BJ (cell line): Measurements from ENCODE around the gene LENG9. TPM values are rescaled to one million over a fixed set of nuclear protein-coding genes. Genes with fewer than 3 reads are reported as not detected.

Source experiments
- CTCF ChIA-PET: fragments of 350-600 bp; formaldehyde crosslinking; extraction: SDS; loops from one replicate; lab custom pipeline; 2021; ENCODE audit warnings: antibody characterized with exemption, inconsistent platforms; lab: Yijun Ruan, JAX
- POLR2A ChIA-PET: fragments of 300-600 bp; sonication (Branson Sonifier 250); formaldehyde crosslinking; extraction: SDS; loops from one replicate; lab custom pipeline; 2021; ENCODE audit warnings: antibody characterized with exemption; lab: Charles Lee
- DNase-seq: peaks from one replicate; pipeline ENCODE4 v3.0.0-alpha.2; 2011; ENCODE audit warnings: low read depth
- H3K27me3 ChIP-seq: 2 replicates; pipeline ENCODE4 v1.6.0; 2011; ENCODE audit warnings: low read length; ENCODE audit not compliant: control insufficient read depth, insufficient read depth
- H3K36me3 ChIP-seq: 2 replicates; pipeline ENCODE4 v1.5.1; 2011; ENCODE audit warnings: low read length; ENCODE audit not compliant: control insufficient read depth, insufficient read depth
- H3K4me3 ChIP-seq: 2 replicates; pipeline ENCODE4 v1.5.1; 2011; ENCODE audit warnings: low read depth, mild to moderate bottlenecking, control low read depth, low read length
- polyA plus RNA-seq: library from polyadenylated mRNA; depleted of rRNA; stranded (reverse); fragments of >200 nt; gene quantifications from 2 replicates; pipeline ENCODE4 v1.2.3, GENCODE V29; 2011
- TF ChIP-seq, protein P1 (sequence below): IDR thresholded peaks from 2 replicates; pipeline ENCODE4 v1.5.1; 2011; ENCODE audit warnings: low read depth, mild to moderate bottlenecking, control low read depth, inconsistent platforms, low read length, moderate library complexity; ENCODE audit not compliant: insufficient read depth

LENG9 gene
- polyA plus RNA-seq, 1 experiment = 2.0 TPM

DNA sequence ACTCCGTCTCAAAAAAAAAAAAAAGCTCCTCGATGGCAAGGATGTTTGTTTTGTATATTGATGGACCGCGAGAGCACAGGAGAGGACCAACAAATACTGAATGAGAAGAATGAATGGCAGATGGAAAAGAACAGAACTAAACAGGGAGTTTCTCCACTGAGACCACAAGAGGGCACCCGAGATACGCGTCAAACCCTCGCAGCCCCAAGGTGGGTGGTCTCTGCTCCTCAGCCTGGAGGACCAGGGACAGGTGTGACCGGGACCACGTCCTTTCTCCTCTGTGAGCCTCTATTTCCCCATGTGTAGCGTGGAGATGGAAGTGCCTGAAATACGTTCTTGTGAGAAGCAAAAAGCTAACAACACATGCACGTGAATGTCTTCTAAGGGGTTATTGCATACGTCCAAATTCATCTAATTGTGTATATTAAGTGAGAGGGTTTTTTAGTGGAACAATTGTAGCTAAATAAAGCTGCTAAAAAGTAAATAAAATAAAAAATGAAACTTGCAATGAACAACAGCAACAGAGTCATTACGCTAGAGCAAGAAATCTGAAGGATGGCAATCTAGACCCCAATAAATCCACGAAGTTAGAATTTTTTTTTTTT, 17.9 kb upstream of the LENG9 start:
- CTCF ChIA-PET = interaction anchor here (0.7 to 6.0 kb wide), 6 partner anchors 8 to 199 kb away, joined by 3 to 46 read pairs (median 4); partner anchors contain the start of genes CDC42EP5, LAIR2 and LENG9
- Histone ChIP-seq H3K36me3 (no peaks in the 10 kb centered on the region), H3K4me3 (no peak overlapping the region), H3K27me3 (no peaks in the 10 kb centered on the region)
- POLR2A ChIA-PET = no interaction called here
- TF ChIP-seq, protein P1, sequence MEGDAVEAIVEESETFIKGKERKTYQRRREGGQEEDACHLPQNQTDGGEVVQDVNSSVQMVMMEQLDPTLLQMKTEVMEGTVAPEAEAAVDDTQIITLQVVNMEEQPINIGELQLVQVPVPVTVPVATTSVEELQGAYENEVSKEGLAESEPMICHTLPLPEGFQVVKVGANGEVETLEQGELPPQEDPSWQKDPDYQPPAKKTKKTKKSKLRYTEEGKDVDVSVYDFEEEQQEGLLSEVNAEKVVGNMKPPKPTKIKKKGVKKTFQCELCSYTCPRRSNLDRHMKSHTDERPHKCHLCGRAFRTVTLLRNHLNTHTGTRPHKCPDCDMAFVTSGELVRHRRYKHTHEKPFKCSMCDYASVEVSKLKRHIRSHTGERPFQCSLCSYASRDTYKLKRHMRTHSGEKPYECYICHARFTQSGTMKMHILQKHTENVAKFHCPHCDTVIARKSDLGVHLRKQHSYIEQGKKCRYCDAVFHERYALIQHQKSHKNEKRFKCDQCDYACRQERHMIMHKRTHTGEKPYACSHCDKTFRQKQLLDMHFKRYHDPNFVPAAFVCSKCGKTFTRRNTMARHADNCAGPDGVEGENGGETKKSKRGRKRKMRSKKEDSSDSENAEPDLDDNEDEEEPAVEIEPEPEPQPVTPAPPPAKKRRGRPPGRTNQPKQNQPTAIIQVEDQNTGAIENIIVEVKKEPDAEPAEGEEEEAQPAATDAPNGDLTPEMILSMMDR = peak; percentile 81
- no peak for DNase-seq

DNA sequence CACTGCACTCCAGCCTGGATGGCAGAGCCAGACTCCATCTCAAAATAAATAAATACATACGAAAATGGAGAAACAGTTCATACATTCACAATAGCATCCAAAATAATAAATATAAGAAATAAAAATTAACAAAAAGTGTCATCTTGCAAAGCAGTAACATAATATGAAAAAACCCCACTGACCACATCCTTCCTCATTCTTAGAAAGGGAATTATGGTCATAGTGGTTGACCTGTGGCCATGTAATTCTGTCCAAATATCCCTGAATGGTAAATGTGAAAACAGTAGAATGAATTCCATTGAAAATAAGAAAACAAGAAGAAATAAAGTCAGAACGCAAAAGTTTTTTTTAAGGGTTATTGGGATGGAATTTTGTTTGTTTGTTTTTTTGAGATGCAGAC, 16.5 kb upstream of the LENG9 start:
- ChIA-PET CTCF (interaction anchor here (1.2 to 6.0 kb wide), 2 partner anchors 22 to 195 kb away, joined by 4 to 46 read pairs; partner anchors contain the start of gene LAIR2), POLR2A (no interaction called here)
- no peak for DNase-seq
- no peaks in the 10 kb centered on the region for H3K27me3 ChIP-seq
- H3K36me3 ChIP-seq = no peaks in the 10 kb centered on the region
- H3K4me3 ChIP-seq = no peak overlapping the region
- TF ChIP-seq, protein P1 = no peak

DNA sequence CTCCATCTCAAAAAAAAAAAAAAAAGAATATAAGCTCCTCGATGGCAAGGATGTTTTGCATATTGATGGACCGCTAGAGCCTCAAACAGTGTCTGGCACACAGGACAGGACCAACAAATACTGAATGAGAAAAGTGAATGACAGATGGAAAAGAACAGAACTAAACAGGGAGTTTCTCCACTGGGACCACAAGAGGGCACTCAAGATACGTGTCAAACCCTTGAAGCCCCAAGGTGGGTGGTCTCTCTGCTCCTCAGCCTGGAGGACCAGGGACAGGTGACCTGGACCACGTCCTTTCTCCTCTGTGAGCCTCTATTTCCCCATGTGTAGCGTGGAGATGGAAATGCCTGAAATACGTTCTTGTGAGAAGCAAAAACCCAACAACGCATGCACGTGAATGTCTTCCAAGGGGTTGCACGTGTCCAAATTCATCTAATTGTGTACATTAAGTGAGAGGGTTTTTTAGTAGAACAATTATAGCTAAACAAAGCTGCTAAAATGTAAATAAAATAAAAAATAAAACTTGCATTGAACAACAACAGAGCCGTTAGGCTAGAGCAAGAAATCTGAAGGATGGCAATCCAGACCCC, 15.2 kb upstream of the LENG9 start:
- POLR2A ChIA-PET = no interaction called here
- Histone ChIP-seq H3K4me3 (no peak overlapping the region), H3K36me3 (no peaks in the 10 kb centered on the region), H3K27me3 (no peaks in the 10 kb centered on the region)
- CTCF ChIA-PET = interaction anchor here (0.6 to 6.0 kb wide), 6 partner anchors 10 to 220 kb away, joined by 3 to 46 read pairs (median 3); no protein-coding TSS in a partner anchor
- DNase-seq = no peak
- TF ChIP-seq, protein P1 = peak; percentile 72

DNA sequence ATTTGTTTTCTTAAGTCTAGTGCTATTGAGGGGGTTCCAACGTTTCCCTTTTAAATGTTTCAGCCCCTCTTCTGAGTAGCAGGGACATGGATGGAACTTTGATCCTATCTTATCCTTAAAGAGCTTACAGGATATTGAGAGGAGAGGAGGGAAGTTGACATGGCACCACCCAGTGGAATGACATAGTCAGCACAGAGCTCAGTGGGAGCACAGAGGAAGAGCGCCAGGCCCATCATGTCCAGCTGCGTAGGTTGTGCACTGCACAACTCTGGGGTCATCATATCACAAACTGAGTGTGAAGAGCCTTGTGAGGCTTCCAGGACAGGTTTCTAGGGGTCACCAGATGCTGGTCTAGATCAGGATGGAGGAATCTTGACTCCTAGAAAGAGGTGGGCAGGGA, 14.1 kb upstream of the LENG9 start:
- POLR2A ChIA-PET = no interaction called here
- TF ChIP-seq, protein P1 = 0 out of 2 replicates have a peak, but pooled peaks have one; percentile 6
- DNase-seq = no peak
- Histone ChIP-seq H3K4me3 (no peak overlapping the region), H3K36me3 (no peaks in the 10 kb centered on the region), H3K27me3 (no peaks in the 10 kb centered on the region)
- CTCF ChIA-PET = interaction anchor here (0.6 to 6.0 kb wide), 5 partner anchors 9 to 244 kb away, joined by 3 to 46 read pairs (median 3); no protein-coding TSS in a partner anchor

DNA sequence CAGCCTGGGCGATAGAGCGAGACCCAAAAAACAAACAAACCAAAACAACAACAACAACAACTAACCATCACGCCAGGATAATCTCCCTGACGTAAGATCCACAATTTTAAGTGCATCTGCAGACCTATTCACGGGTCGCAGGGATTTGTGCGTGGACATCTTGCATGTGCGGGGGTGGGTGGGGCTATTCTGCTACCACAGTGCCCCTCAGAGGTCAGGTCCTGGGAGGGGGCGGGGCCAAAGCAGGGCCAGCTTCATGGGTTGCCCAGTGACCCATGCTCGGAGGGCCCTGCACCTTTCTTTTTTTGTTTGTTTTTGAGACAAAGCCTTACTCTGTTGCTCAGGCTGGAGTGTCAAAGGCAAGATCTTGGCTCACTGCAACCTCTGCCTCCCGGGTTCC, 12.1 kb upstream of the LENG9 start:
- ChIA-PET POLR2A (no interaction called here), CTCF (no interaction called here)
- no peaks in the 10 kb centered on the region for H3K36me3 ChIP-seq
- H3K4me3 ChIP-seq = no peak overlapping the region
- no peak for DNase-seq
- TF ChIP-seq, protein P1 = no peak
- no peaks in the 10 kb centered on the region for H3K27me3 ChIP-seq
